AG08396 (cell line): ENCODE measurements around the gene AUTS2.

ENCODE experiments used
- DNase-seq: peaks from one replicate; pipeline ENCODE4 v3.0.0; 2012; ENCODE audit warnings: low spot score, mixed read lengths

Gene AUTS2

DNA sequence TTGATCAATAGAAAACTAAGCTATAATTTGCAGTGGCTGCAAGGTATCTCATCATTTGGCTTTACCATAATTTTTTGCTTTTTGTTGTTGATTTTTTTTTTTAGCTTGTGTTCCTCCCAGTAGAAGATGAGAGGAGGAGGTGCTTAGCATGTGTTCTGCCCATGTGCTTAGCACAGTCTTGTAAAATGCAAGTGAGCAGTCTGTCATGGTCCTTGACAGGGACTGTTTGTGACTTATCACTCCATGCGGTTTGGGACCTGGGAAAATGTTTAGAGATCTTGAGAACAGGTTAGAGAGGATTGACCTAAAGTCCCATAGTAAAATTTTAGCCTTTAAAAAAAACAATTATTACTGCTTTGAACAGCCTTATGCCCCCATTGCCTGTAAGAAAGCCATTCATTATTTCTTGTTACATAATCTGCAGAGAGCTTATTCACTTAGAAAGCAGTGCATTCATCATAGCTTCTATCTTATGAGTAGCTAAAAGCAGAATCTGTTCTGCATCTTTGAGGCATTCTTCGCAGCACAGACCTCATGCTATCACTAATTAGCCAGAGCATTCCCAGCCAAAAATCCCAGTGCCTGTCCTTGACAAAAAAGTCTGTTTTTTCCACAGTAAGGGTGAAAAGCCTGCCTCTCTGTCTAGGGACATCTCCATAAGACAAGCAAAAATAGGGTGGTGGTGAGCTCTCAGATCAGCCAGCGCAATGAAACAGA is 784.9 kb downstream of the AUTS2 start:
- DNase-seq = no peak

DNA sequence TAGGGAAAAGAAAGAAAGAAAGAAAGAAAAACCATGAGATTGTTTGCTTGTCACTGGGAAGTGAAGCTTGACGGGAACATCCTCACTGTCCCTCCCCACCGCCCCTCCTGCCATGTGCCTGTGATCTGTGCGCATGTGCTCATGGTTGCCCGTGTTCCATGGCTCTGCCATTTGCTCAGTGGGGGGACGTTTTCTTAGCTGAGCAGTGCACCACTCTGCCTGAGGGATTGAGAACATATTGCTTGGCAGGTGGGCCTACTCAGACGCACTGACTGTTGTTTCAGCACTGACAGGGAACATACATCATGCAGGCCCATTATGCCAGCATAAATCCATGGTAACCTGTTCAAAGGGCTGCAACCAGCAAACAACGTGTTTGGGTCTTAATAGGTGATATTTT is 785.7 kb downstream of the AUTS2 start:
- DNase-seq = no peak

DNA sequence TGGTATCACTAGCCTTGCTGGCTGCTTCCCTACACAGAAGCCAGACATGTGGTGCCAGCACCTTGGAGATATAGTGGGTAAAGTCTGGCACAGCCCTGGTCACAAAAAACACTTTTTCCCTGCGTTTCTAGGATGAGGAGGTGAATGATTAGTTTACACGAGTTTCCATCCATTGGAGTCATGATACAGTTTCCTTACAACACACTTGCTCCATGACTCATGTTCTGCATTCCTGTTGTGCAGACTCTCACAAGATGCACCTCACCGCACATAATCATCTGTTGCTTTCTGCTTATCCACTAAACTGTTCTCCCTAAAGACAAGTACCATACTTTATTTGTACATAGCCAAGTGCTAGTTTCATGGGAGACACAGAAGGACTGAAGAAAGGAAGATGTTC is 786.6 kb downstream of the AUTS2 start:
- peak; percentile 22 for DNase-seq

DNA sequence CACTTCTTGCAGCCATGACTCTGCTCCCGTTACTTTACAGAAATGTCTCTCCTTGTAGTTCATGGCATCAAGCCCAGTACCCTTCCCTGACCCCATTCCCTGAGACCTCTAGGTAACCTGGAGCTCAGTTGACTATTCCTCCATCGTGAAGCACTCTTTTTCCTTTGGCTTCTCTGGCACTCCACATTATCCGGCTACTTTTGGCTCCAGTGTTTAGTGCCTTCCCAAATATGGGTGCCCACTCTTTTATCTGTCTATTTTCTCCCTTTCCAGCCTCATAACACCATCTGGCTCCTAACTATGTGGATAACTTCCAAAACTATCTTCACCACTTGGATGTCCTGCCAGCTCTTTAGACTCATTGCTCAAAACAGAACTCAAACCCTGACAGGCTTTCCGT is 788.9 kb downstream of the AUTS2 start:
- DNase-seq = no peak

DNA sequence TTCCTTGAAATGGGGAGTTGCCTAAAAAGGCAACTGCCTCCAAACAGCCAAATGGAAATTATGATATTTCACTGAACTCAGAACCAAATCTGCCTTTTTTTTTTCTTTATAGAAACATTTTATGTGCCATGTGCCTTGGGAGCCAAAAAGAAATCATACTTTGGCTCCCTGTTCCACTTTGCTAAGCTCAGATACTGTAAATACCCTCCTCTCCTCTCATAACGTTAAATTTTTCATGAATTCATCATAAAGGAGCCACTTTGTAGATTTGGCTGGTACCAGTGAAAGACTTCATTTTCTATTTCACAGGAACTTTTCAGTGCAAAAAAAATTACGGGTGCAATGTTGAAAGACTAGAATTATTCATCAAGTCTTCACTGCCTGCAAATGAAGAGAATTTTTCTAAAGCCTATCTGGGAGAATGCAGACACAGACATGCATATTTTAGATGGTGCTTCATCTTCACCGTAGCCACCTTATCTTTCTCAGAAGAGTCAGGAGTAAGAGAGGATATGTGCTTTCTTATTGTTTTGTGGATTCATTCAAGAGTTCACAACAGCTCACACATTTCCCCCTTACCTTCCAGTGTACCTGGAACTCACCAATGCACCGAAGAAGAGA is 791.4 kb downstream of the AUTS2 start:
- DNase-seq = no peak

DNA sequence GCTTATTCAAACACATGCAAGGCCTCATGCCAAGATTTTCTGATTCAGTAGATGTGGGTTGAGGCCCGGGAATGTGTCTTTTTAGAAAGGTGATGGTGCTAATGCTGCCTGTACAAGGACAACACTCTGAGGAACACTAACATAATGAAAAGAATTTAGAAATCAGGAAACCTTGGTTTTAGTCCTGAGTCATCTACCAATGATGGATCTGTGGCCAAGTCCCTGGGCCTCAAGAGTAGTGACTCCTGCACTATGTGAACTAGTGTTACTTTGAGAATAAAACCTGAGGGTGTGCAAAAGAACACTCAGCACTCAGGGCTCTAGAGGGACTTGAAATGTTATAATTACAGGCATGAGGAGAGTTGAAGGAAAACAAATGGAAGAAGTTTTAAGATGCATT is 792.0 kb downstream of the AUTS2 start:
- no peak for DNase-seq

DNA sequence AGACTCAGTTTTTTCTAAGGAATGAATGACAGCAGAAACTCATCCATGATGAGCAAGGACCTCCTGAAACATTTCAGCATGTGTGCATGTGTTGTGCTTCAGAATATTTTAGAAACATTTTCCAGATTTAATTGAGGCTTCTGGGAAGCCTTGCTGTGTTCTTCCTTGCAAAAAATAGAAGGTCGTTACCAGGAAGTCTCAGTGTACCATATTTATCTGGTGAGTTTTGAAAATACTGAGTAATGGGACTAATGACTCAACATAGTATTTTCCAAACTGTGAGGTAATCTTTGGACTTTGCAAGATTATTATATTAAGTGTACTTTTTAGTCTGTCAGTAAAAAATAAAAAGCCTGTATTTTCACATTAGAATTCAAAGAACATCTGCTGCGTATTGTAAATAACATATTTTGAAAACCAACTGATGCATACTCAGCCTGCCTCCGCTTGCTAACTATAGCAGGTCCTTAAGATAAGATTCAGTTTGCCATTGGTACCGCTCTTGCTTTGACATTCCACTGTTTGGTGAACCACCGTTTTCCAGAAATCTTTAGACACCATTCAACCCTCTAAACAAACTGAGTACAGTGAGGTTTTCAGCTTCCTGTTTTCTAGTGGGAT is 794.1 kb downstream of the AUTS2 start:
- DNase-seq = no peak

DNA sequence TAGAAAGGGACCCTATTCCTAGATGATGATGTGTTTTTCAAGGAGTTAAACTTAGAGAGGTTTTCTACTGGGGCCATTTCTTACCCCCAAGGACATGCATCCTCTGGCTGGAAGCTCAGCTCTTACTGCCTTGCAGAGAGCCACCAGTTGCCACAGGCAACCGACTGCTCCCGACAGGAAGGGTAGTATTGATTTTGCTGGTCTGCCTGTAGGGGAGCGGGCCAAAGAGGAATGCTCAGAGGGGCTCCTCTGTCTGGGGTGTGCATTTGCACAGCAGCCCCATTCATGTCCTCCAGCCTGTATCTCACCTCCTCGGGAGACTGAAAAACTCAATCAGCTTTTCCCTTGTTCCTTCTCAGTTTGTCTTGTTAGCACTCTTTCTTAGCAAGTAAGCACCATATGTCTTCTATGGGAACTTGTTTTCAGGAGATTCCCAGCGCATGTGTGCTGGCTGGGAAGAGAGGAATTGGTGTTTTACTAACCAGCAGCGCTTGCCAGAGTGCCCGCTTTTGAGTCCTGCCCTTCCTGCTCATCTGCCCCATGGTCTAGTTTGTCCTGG is 794.7 kb downstream of the AUTS2 start:
- no peak for DNase-seq

DNA sequence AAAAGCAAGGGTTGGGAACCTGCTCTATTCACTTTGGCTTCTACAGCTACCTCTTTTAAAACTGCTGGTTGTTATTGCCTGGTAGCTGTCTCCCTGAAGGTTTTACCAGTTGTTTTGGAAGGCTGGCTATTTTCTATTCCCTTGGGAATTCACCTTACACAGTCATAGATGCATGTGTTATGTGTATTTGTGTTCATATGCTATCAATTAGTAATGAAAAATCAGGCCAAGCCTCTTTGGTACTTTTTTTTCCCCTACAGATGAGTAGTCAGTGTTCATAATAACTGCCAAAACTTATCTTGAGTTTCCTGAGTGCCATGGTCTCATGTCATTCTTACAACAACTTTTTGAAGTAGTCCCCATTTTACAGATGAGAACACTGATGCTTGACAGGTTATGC is 795.7 kb downstream of the AUTS2 start:
- no peak for DNase-seq

DNA sequence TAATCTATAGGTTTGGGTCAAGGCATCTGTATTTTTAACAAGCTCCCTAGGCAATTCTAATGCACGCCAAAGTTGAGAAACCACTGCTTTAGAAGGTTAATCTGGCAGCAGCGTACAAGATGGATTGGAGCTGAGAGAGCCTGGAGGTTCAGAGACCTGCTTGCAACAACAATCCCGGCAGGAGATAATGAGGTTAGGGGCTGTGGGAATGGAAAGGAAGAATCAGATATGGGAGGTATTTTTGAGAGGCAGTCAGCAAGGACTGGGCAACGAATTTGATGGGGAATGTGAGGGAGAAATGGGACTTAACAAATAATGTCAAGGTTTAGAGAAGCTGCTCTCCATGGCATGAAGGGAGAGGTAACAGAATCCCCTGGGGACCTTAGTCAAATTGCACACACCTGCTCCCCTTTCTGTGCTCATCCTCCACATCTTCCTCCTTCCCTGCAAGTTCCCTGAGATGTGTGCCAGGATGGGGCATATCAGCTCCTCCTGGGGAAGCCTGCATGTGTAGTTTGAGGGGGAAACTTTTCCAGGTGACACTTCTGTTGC is 802.6 kb downstream of the AUTS2 start:
- no peak for DNase-seq

DNA sequence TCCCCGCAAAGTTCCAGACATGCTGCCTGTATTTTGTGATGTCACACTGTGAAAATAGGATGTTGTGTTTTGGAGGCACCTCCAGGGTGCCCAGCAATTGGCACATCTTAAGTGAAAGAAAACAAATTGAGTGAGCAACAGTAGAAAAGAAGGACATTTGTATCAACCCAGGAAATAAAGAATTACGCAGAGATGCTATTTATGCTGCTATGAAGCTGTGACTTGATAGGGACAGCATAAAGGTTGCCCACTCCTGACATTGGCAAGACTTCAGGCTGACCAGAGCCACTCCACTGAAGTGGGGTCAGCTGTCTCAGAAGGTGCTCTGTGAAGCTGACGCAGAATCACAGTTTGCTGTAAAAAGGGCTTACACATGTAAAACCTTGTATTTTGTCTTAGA is 803.8 kb downstream of the AUTS2 start:
- no peak for DNase-seq

DNA sequence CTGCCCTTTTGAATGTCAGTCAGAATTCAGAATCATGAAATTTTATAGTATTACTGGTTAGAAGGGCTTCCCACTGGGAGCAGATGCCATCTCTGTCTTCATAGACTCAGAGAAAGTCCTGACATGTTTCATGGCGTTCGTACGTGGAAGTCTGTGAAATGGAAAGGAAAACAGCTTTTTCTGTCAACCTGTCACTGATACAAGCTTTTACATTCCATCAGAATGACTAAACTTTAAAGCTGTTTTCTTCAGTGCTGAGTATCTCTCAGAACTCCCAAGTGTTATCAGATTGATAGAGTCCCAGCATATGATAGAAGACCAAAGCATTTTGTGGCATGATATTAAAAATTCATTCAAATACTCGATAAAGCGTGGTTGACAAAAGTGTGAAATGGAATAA is 807.0 kb downstream of the AUTS2 start:
- DNase-seq = no peak

DNA sequence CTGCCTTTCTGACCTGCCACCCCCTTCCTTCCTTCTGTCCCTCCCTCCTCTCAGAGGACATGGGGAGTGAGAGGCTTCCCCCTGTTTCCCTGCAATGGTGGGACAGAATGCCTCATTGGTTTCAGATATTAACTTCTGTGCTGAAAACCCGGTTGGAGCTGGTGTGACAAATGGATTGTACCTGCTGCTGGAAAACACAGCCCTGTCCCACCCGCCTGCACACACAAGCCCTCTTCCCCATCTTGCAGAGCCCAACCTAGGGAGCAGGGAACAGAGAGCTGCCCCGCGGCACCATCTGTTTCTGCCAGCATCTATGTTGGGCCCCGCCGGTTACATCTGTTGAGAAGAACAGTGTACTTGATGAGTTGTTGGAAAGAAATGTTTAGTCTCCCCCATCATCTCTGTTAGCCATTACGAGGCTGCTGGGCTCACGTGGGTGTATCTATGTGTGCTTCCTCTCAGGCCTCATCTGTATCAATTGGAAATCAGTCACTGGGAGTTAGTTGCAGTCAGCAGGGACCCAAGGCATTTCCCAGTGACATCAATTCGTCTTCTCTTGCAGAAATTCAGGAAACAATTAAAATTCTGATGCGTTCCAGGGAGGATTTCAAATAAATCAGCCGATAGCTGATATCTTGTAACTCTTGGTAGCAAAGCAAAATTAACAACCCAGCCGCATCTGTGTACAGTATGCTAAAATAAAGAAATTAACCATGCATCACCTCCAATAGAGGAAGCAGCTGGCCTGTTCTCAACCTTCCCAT is 808.1 kb downstream of the AUTS2 start:
- no peak for DNase-seq

DNA sequence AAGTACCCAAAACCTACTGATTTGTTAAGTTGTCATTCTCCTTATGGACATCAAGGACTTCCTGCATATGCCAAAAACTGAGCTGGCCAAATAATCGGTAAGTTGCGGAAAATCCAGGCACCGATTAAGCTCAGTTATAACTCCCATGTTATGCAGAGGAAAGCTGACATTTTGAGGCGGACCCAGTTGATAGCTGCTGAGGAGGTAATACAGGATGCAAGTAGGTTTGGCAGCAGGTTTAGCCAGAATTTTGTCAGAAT is 808.6 kb downstream of the AUTS2 start:
- no peak for DNase-seq

DNA sequence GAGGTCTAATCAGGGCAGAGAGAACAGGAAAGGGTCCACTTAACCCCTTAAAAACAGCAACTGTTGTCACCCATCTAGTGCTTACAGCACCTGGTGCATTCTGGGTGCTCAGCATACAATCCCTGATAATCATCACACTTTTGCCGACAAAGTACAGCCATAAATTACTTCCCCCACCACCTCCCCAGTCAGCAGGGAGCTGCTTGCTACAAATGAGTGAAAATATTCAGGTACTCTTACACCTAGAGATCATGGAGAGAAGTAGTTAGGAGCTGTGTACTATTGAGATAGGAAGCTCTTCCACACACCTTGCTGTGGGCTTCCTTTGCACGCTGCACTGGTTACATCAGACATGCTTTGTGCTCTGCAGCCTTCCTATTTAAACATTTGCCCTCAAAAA is 810.2 kb downstream of the AUTS2 start:
- no peak for DNase-seq

DNA sequence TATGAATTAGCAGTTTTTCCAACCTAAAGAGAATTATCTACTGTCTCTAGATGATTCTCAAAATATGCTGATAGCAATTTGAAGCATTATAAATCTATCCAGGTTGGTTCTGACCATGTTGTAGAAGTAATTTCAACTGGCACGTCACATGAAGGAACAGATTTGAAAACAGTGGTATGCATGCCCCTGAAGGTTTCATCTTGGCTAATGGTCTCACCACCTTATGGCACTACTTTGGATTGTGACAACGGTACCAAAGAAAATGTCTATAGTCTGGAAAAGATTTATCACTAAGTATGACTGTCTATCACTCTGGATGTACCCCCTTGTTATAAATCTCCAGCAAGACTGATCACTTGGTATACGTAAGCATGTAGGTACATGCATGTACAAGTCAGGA is 810.6 kb downstream of the AUTS2 start:
- no peak for DNase-seq

DNA sequence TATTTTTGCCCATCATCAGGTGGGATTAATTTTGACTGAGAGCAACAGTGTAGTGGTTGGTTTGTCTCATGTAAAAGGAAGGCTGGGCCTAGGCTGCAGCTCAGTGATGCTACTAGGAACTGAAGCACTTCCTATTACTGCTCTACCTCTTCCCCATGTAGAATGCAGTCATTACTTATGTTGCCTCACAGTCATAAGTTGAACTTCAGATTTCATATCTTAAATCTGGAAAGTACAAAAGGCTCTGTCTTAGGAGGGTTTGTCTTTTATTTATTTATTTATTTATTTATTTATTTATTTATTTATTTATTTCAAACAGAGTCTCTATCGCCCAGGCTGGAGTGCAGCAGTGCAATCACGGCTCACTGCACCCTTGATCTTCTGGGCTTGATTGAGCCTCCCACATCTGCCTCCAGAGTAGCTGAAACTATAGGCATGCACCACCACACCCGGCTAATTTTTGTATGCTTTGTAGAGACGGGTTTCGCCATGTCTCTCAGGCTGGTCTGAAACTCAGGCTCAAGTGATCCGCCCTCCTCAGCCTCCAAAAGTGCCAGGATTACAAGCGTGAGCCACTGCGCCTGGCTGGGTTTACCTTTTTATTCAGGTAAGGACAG is 812.0 kb downstream of the AUTS2 start:
- no peak for DNase-seq

DNA sequence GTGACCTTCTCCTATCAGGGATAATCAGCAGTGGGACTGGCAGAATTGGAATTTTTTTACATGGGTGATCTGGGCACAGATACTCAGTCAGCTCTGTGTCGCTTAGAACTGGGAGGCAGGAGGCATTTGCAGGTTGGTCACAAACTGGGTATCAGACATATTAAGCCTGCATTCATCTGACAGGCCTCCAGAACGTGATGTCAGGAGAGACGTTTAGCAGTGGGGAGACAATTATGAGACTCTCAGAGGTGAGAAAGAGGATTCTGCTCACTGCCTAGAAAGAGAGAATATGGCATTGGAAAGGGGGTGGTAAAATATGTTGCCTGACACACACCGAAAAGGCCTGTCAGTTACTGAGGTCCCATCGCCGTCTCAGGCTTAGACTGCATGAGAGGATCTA is 816.1 kb downstream of the AUTS2 start:
- DNase-seq = no peak

DNA sequence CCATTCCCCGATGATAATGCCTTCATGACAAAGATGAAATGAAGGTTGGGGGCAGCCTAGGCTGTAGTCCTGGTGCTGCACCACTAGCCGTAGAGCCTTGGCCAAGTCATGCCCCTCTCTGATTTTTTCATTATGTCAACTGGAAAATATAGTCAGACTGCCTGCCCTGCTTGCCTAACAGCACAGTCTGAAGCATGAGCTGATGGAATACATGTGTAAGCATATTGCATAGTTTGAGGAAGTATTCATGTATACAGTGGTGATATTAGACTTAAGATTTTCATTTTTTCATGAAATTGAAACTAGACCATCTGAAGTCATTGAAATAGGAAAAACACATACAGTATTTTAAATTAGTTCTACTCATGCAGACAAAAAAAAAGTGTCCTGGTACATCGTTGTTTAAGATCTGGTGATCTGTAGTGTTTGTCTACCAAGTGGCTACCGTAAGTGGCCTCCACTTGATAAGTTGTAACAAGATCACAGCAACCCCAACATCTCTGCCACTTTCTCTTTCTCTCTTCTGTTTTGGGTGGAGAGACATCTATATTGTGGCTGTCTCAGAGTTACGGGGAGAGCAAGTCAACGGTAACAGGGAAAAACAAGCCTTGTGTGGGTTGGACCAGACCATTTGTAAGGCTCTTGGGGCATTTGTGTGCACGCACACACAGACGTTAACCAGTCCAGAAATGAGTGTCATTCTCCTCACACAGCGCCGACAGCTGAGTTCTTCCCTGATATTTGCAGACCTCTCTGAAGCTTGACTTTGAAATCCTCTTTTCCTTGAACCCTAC is 817.1 kb downstream of the AUTS2 start:
- DNase-seq = no peak

DNA sequence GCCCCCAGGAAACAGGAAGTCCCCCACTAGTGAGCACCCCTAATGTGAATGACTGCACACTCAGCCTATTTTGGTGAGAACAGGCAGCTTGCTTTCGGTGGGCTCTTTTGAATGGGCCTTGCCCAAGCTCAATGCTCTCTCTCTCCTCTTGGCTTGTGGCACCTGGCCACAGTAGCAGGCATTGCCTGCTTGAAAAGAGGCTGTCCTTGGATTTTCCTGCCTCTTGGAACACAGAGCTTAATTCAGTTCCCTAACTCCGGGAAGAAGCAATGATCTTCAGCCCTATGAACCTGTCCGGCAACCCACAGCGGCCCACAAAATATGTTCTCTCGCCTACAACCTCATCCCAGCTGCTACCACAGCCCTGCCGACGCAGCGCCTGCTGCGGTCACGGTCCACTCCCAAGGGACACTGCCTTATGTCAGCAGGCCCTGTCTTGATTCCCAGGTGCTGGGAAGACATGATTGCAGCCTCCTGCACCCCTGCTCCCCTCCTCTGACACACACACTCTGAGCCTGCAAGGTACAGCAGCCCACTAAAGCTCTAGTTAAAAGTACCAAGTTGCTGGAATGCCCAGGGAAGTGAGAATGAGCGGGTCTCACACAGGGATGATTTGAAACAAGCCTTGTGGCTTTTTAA is 818.2 kb downstream of the AUTS2 start:
- no peak for DNase-seq
